ENCODE data around the gene COMT.

The COMT gene

DNA sequence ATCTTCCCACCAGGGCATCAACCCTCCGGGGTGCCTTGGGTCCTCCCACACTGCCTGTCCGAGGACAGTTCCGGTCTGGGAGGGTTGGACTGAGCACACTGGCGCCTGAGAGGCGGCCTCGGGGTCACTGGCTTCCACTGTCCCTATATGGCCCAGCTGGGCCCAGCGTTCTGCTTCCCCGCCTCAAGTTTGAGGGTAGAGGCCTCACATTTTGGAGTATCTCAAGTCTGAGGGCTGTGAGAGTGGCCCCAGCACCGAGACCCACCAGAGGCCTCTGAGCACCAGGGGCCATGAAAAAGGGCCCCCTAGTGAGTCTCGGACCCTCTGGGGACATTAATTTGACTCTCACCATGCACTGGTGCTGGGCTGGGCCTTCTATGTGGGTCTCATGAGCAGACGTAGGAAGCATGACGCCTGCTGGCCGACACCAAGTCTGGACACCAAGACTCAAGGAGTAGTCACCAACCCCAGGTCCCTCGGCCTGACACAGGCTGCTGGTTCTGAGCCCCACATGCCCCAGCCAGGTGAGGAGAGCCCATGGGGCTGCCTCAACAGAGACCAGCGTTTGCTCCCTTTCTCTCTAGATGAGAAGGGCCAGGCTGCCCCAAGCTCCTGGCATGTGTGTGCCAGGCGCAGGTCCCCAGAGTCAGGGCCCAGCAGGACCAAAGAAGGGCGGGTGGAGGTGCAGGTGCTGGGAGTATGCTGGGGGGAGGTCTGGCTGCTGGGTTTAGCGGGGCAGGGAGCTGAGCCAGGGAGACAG lies 47.6 kb downstream of the COMT start:
- POLR2A ChIA-PET: no interaction called here
- CTCF ChIA-PET: interaction anchor here (1.1 to 7.5 kb wide), 3 partner anchors 19 to 258 kb away, joined by 3 to 45 read pairs (median 4); no protein-coding TSS in a partner anchor
- no peak overlapping the region for H3K4me3 ChIP-seq (ENCODE audit: low read depth, low read length)
- TF ChIP-seq CTCF (IDR thresholded peaks at IDR 0.05; ENCODE audit: insufficient read depth, low read length, missing control alignments): no peak
- no peak for DNase-seq (ENCODE audit: low read depth, low spot score)

- no peak overlapping the region for H3K4me3 ChIP-seq (ENCODE audit: low read depth, low read length)
- POLR2A ChIA-PET: no interaction called here
- CTCF ChIA-PET: interaction anchor here (1.4 to 7.5 kb wide), 2 partner anchors 19 to 24 kb away, joined by 4 to 45 read pairs; no protein-coding TSS in a partner anchor
- no peak for DNase-seq (ENCODE audit: low read depth, low spot score)
- TF ChIP-seq CTCF (IDR thresholded peaks at IDR 0.05; ENCODE audit: insufficient read depth, low read length, missing control alignments): no peak
Observed at GRCh38 chr22:19989725-19990067, 48.1 kb downstream of the COMT start.

DNA sequence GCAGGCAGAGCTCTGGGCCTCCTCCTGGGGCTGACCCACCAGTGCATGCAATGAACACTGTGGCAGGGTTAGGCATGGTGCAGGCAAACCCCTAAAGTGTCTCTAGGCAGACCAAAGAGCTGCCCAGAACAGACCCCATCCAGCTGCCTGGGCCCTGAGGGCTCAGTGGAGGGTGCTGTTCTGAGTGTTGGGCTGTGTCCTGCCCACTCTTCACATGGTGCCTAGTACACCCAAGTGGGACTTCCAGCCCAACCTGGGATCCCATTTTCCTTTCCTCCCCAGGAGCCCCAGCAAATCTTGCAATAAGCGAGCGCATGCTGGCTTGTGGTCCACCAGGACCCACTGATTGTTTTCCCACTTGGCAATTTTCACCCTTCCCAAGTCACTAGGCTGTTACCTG lies 48.6 kb downstream of the COMT start:
- CTCF ChIA-PET: interaction anchor here (1.1 to 7.5 kb wide), 3 partner anchors 20 to 27 kb away, joined by 3 to 45 read pairs (median 4); no protein-coding TSS in a partner anchor
- POLR2A ChIA-PET: no interaction called here
- no peak for TF ChIP-seq CTCF (IDR thresholded peaks at IDR 0.05; ENCODE audit: insufficient read depth, low read length, missing control alignments)
- no peak overlapping the region for H3K4me3 ChIP-seq (ENCODE audit: low read depth, low read length)
- no peak for DNase-seq (ENCODE audit: low read depth, low spot score)

- no peak for TF ChIP-seq CTCF (IDR thresholded peaks at IDR 0.05; ENCODE audit: insufficient read depth, low read length, missing control alignments)
- POLR2A ChIA-PET: no interaction called here
- DNase-seq (ENCODE audit: low read depth, low spot score): no peak
- no peak overlapping the region for H3K4me3 ChIP-seq (ENCODE audit: low read depth, low read length)
- CTCF ChIA-PET: interaction anchor here (0.8 to 7.5 kb wide), 6 partner anchors 11 to 28 kb away, joined by 3 to 45 read pairs (median 4); no protein-coding TSS in a partner anchor
Observed at GRCh38 chr22:19990609-19991394, 49.2 kb downstream of the COMT start.

- no peak for DNase-seq (ENCODE audit: low read depth, low spot score)
- POLR2A ChIA-PET: no interaction called here
- no peak overlapping the region for H3K4me3 ChIP-seq (ENCODE audit: low read depth, low read length)
- no peak for TF ChIP-seq CTCF (IDR thresholded peaks at IDR 0.05; ENCODE audit: insufficient read depth, low read length, missing control alignments)
- CTCF ChIA-PET: interaction anchor here (0.8 to 1.6 kb wide), 3 partner anchors 11 to 28 kb away, joined by 3 to 5 read pairs (median 4); no protein-coding TSS in a partner anchor
Observed at GRCh38 chr22:19991395-19991644, 49.7 kb downstream of the COMT start.

Measured in AG04449 (cell line).